Fibroblast of pulmonary artery (primary cell): ENCODE measurements around the gene COL4A2.

ENCODE experiments used
- DNase-seq: peaks from one replicate; pipeline ENCODE4 v3.0.0-alpha.2; 2010; ENCODE audit warnings: low read depth
- H3K4me3 ChIP-seq: replicated peaks from 2 replicates; pipeline ENCODE4 v1.5.1; 2011; ENCODE audit warnings: low read depth, mild to moderate bottlenecking, control low read depth, low read length, moderate library complexity
- CTCF ChIP-seq: IDR thresholded peaks from 2 replicates; pipeline ENCODE4 v1.5.1; 2011; ENCODE audit warnings: mild to moderate bottlenecking, control low read depth, low read length, inconsistent platforms; ENCODE audit errors: missing control alignments

Gene COL4A2

GRCh38 chr13:110349239-110349638 lies 42.2 kb downstream of the COL4A2 start:
- no peak for DNase-seq
- no peak overlapping the region for H3K4me3 ChIP-seq
- TF ChIP-seq CTCF, result no peak

- no peak overlapping the region for H3K4me3 ChIP-seq
- no peak for DNase-seq
- no peak for TF ChIP-seq CTCF
Observed at GRCh38 chr13:110350049-110350448, 43.0 kb downstream of the COL4A2 start.

- no peak for TF ChIP-seq CTCF
- no peak for DNase-seq
- H3K4me3 ChIP-seq, result no peak overlapping the region
Observed at GRCh38 chr13:110350509-110350908, 43.4 kb downstream of the COL4A2 start.

GRCh38 chr13:110351636-110352420 lies 44.7 kb downstream of the COL4A2 start:
- TF ChIP-seq CTCF, result no peak
- no peak overlapping the region for H3K4me3 ChIP-seq
- no peak for DNase-seq

- no peak overlapping the region for H3K4me3 ChIP-seq
- peak; percentile 20 for TF ChIP-seq CTCF
- no peak for DNase-seq
Observed at GRCh38 chr13:110352735-110353134, 45.7 kb downstream of the COL4A2 start.

GRCh38 chr13:110353339-110353977 lies 46.4 kb downstream of the COL4A2 start:
- DNase-seq, result no peak
- TF ChIP-seq CTCF, result no peak

More at GRCh38 chr13:110353339-110353977, 46.4 kb downstream of the COL4A2 start:
- no peak overlapping the region for H3K4me3 ChIP-seq
